ENCODE data around the gene ARAP2.

Gene ARAP2

GRCh38 chr4:36264207-36264826 lies 20.0 kb upstream of the ARAP2 start:
- DNase-seq: no peak

DNA sequence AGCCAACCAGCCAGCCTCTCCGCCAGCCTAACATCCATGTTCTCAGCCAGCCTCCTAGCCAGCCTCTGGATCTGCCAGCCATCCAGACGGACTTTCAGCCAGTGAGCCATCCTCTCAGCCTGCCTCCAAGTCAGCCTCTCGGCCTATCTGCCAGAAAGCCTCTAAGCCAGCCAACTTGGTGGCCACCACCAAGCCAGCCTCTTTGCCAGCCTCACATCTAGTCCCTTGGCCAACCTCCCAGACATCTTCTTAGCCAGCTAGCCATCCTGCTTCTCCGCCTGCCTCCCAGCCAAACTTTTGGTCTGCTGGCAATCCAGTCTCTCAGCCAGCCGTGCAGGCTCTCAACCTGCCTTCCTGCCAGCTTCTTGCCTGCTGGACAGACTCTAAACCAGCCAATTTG lies 16.4 kb upstream of the ARAP2 start:
- no peak for DNase-seq

DNA sequence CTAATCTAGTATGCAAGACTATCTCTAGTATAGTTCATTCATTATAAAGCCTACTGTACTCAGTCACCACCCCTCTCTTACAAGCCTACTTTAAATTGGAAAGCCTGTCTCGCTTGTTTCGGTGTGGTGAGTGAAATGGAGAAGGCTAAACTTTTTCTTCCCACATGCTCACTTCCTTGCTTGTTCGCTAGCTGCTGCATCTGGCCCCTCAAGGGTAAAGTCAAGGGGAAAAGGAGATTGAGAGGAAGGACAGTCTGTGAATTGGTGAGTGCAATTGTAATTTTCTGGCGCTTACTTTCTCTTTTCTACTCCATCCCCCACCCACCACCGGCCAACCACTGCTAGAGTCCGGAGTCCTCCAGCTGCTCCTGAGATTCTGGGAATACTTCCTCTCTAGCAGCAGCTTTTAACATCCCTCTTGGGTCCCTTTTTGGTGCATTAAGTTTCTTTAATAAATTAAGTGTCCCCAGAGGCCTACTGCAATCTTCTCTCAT lies 12.1 kb upstream of the ARAP2 start:
- DNase-seq: no peak

DNA sequence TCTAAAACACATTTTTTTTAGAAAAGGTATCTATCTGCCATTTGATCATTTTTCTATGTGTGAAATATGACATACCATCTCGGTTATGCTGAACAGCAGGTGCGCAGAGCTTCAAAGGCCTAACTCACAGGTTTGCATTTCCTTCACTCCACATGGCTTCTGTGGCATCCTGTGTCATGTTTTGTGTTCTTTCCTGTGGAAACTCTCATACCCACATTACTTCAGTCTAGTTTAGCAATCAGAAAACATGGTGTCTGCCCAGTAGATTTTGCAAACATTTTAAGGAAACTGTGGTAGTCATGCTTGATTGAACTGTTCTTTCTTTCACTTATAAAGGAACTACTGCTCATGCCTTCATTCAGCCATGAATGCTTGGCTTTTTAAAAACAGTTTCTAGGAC lies 11.3 kb upstream of the ARAP2 start:
- DNase-seq: no peak

GRCh38 chr4:36254371-36254770 lies 10.1 kb upstream of the ARAP2 start:
- DNase-seq: no peak

DNA sequence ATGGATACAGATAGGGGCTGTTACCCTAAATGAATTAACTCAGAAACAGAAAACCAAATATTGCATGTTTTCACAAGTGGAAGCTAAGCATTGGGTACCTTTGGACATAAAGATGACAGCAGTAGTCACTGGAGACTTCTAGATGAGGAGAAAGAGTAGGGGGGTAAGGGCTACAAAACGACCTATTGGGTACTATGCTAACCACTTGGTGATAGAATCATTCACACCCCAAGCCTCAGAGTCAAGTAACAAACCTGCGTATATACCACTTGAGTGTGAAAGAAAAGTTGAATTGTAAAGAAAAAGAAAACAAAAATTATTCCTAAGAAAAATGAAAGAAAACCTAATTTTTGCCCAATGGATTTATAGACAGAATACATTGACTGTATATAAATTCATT lies 7.7 kb upstream of the ARAP2 start:
- no peak for DNase-seq

- DNase-seq: no peak
These were observed 5.3 kb upstream of the ARAP2 start for GRCh38 chr4:36249610-36250009.

GRCh38 chr4:36243355-36244256 lies 708 bp downstream of the ARAP2 start:
- no peak for DNase-seq

GRCh38 chr4:36242629-36243354 lies 1.5 kb downstream of the ARAP2 start:
- DNase-seq: no peak

GRCh38 chr4:36241771-36242170 lies 2.5 kb downstream of the ARAP2 start:
- no peak for DNase-seq

DNA sequence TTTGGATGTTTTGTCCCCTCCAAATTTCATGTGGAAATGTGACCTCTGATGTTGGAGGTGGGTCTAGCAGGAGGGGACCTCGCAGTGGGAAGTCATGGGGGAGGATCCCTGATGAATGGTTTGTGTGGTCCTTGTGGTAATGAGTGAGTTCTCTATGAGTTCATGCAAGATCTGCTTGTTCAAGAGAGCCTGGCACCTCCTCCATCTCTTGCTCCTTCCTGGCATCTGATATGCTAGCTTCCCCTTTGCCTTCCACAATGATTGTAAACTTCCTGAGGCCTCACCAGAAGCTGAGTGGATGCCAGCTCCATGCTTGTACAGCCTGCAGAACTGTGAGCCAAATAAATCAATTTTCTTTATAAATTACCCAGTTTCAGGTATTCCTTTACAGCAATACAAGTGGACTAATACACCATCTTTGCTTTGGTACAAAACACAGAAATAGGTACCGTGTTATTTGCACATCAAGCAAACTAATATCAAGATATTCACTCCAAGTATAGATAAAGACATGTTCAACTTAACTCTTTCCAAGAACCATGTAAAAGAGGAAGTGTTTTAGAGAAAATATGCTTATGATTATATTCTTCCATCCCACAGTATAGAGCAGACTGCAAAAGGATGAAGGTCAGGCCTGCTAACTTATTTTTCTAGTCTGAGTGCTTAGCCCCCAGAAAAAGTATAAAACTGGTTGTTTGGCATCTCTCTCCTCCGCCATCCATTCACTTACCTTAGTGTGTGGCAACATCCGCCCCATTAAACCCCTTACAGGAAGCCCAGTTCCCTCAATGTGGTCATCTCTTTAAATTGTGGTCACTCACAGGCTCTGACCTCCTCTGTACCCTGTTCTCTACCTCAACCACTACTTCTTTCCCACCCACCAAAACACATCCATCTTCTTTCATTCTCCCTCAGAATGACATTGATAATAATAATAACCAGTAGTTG lies 6.7 kb downstream of the ARAP2 start:
- no peak for DNase-seq

- no peak for DNase-seq
These were observed 8.2 kb downstream of the ARAP2 start for GRCh38 chr4:36236159-36236558.

- no peak for DNase-seq
These were observed 9.0 kb downstream of the ARAP2 start for GRCh38 chr4:36235306-36235705.

DNA sequence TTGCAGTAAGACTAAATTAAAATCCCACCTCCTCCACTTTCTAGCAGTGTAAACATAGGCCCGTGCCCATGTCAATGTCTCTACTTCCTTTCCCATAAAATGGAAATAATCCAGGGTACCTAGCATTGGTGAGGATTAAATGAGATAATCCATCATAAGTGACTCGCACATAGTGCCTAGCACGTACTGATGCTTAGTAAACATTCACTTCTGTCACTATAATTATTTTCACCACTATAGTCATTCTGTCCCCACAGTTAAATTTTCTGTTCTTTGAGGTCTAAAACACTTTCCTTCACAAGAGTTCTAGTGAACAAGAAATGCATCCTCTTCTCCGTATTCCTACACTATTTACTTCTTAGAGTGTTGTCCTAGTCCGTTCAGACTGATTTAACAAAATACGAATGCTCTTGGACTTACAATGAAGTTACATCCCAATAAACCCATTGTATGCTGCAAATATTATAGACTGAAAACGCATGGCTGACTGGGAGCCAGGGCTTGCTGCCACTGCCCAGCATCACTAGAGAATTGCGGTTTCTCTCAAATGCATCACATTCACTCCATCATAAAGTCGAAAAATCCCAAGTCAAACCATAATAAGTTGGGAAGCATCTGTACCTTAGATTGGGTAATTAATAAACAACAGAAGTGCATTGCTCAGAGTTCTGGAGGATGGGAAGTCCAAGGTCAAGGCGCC lies 10.6 kb downstream of the ARAP2 start:
- no peak for DNase-seq

DNA sequence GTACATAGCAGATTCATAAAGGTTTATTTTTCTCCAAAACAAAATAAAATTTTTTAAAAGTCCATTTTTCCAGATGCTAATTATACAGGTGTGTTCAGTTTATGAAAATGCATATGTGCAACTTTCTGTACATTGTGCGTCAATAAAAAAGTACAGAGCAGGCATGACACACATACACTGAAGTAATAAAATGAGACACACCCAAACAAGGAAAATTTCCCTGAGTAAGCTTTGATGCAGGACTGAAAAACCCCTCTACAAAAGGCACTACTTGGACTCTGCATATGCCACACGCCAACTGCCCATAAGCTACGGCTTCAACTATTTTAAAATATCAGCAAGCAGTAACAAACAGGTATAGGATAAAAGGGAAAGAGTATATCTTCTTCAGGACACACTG lies 13.8 kb downstream of the ARAP2 start:
- no peak for DNase-seq

- no peak for DNase-seq
These were observed 16.4 kb downstream of the ARAP2 start for GRCh38 chr4:36227913-36228312.

DNA sequence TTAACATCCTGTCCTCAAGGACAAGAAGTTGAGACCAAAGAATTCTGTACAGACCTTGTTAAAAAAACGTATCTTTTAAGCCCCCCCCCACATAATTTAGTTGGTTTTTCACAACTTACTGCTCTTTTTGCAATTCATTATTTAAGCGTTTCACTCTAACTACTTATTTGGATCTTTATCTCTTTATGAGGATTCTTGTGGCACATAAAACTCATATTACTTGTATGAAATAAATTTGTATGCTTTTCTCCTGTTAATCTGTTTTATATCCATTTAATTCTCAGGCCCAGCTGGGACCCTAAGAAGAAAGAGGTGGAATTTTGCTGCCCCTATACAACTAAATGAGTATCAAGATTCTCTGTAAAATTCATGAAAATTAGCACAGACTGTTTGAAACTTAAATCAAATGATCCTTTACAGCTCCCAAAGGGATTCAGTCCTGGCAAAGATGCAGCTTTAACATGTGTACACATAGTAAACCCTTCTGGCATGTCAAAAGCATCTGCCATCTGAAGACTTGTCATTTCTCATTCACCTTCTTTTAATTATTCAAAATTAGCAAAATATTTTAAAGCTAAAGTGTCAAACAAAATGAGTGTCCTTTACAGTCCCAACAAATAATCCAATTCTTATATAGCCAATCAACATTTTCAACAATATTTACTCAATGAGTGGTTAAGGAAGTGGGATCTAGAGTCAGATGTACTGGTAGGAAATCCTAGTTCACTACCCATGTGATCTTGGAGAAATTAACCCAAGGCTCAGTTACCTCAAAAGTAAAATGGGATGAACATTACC lies 17.7 kb downstream of the ARAP2 start:
- DNase-seq: no peak

- no peak for DNase-seq
These were observed 19.1 kb downstream of the ARAP2 start for GRCh38 chr4:36224972-36225903.

DNA sequence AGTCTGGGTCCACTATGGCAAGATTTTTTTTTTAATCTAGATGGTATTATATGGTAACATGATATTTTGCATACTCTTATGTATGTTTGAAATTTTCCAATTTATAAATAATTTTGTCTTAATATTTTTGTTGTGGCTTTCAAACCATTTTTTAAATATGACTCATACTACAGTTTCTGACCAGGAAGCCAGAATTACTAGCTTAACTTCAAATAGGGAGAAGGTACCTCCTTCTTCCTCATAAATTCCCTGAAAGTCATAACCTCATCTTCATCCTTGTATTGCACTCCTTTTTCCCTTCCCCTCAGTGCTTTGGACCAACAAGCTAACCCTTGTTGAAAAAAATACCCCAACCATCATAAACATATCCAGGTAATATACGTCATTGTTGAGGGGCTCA lies 21.6 kb downstream of the ARAP2 start:
- DNase-seq: no peak

GRCh38 chr4:36220776-36221175 lies 23.5 kb downstream of the ARAP2 start:
- no peak for DNase-seq

Measured in NCI-H2227 treated with DMSO at 0.1 percent for 48 hours (cell line).